Hematopoietic multipotent progenitor cell treated with erythropoietin and hydrocortisone succinate and interleukin-3 and kit ligand, for 15 days (in vitro differentiated cells): ENCODE results near the gene SNRNP25.

Experiments used
- DNase-seq: peaks from one replicate; pipeline ENCODE4 v3.0.0-alpha.2; 2015; ENCODE audit warnings: low spot score

The SNRNP25 gene

DNA sequence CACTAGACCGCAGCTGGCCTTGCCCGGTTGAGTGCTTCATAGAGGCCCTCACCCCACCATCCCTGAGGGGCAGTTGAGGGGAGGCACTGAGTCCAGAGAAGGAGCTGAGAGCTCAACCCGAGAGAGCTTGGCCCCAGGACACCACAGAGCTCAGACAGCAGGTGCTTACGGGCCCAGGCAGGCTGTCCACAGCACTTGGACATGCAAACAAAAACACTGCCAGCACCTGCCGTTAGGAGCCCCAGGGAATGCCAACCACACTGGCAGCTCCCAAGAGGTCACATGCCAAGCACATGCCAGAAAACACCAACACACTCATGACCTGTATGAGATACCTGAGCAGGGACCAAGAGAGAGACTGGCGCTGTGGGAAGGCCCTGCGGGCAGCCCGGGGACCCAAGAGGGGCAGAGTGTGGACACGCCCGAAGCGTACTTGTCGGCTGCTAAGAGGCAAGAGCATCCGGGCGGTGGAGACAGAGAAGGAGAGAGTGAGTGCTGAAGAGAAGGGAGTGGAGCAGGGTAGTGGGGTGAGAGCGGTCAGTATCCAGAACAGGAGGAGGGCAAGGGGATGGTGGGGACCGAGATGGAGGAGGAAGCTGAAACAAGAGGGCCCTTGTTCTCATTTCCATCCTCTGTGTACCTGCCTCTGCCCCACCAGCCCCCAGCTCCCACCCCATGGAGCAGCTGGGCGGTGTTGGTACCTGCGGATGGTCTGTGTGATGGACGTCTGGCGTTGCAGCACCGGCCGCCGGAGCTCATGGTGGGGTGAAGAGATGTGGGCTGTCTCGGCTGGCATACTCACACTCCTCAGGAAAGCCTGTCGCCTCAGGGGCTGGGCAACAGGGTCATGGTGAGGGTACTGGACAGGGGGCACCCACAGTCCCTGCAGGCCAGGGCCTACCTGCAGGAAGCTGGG is 10.6 kb downstream of the SNRNP25 start:
- DNase-seq = no peak

DNA sequence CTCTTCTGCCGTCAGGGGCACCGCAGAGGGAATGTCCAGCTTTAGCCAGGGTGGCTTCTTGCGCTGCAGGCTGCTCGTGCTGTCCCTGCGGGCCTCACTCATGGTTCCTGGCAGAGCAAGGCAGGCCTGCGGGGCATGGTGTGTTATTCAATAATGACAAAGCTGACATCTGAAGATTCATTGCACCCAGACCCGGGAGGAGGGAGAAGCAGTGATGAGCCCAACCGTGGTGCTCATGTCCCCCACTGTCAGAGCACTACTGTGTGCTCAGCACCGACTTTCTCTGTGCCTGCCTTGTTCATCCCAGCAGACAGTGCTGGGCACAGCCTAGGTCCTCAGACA is 11.3 kb downstream of the SNRNP25 start:
- no peak for DNase-seq

GRCh38 chr16:65745-66144 is 12.1 kb downstream of the SNRNP25 start:
- peak; percentile 90 for DNase-seq

- no peak for DNase-seq
Observed at GRCh38 chr16:66309-67182, 12.9 kb downstream of the SNRNP25 start.

GRCh38 chr16:67183-67791 is 13.7 kb downstream of the SNRNP25 start:
- DNase-seq = no peak

- no peak for DNase-seq
Observed at GRCh38 chr16:67884-68789, 14.5 kb downstream of the SNRNP25 start.

DNA sequence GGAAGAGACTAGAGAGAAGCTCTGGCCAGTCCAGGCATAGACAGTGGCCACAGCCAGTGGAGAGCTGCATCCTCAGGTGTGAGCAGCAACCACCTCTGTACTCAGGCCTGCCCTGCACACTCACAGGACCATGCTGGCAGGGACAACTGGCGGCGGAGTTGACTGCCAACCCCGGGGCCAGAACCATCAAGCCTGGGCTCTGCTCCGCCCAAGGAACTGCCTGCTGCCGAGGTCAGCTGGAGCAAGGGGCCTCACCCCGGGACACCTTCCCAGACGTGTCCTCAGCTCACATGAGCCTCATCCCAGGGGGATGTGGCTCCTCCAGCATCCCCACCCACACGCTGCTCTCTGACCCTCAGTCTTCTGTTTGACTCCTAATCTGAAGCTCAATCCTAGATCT is 15.6 kb downstream of the SNRNP25 start:
- DNase-seq = no peak

- no peak for DNase-seq
Observed at GRCh38 chr16:71210-71539, 17.5 kb downstream of the SNRNP25 start.

DNA sequence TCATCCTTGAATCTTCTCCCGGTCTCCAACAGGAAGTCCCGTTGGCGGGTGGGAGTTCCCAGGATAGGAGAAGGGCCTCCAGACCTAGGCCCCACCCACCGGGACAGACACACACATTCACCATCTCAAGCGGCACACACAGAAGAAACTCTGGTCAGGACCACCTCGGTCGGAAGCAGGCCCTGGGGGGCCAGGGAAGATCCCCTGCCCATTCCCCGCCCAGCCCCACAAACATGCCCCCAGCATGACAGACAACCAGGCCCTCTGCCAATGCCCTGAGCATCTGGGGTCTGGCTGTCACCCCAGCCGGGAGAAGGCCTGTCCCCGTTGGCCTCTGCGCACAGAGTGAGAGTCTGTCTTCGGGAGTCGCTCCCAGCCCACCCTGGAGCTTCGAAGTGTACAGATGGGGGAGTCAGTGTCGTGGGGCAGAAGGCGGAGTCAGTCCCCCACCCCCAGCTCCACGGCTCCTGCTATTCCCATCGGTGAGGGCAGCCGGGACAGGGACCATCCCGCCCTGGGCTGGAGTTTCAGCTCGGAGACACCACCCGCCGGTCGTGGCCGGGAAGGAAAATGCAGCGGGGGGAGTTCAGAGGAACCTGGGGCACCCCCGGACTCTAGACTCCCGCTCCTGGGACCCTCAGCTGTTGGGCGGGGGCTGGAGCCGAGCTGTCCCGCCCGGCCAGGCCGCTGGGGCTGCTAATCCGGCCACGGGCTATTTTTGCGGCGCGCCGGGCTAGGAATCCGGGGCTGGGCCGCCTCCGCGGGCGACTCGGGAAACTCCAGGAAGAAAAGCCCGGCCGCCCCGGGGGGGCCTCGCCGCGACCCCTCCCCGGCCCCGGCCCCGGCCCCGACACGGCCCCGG is 18.1 kb downstream of the SNRNP25 start:
- DNase-seq = no peak

DNA sequence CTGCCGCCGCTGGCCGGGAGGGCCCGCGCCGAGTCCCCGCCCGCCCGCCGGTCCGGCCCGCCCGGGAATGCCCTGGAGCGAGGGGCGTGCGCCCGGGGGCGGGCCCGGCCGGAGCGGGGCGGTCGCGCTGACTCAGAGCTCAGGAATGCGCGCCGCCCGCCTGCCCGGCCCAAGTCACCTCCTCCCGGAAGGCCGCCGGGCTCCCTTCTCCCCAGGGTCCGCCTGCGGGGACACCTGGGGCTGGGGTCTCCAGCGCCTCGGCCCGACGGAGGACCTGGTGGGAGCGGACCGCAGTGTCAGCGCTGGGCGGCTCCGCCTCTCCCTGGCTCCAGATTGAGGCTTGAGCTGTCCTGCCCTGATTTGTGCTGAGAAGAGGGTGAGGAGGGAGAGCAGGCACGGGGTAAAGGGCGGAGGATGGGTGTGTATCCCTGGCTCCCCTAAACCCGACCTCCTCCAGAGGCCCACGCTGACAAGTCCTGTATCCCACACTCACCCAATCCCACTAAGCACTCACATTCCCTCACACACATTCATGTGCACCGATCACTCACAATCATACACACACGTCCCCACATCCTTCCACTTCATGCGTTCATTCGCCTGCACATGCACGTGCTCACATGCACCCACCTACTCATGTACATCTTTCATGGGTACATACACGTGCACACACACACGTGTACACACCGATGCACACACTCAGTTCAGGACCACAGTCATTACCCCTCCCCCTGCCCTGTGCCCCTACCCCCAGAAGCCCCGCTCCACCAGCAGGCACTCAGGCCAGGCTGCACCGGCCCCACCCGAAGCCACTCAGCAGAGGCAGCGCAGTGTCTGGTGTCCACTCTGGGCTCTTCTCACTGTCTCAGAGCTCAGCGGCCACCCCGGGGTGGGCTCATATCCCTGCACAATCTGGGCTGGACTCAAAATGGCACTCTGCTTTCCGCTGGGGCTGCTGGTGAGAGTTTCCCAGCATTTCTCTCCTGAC is 19.2 kb downstream of the SNRNP25 start, which contains the start of gene RHBDF1:
TSS of gene RHBDF1 (minus strand) at position 71 of the 988 bp plus-strand sequence. CDS start 7,616 bp downstream, outside the sequence.
- no peak for DNase-seq

- no peak for DNase-seq
Observed at GRCh38 chr16:74051-74746, 20.6 kb downstream of the SNRNP25 start.

DNA sequence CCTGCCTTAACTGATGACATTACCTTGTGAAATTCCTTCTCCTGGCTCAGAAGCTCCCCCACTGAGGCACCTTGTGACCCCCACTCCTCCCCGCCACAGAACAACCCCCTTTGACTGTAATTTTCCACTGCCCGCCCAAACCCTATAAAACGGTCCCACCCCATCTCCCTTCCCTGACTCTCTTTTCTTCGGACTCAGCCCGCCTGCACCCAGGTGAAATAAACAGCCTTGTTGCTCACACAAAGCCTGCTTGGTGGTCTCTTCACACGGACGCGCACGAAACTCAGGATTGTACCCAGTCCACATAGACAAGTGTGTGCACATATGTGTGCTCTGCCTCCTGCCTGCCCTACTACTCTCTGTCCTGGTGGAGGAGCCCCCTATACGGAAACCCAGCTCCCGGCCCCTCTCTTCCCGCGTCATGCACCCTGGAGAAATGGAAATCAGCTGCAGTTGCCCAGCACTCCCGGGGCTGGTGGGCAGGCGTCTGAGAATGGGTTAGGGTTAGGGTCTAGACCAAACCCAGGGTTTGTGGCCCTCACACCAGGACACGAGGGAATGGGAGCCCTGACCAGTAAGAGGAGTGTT is 21.2 kb downstream of the SNRNP25 start:
- no peak for DNase-seq

- DNase-seq = no peak
Observed at GRCh38 chr16:75580-76501, 22.2 kb downstream of the SNRNP25 start.

DNA sequence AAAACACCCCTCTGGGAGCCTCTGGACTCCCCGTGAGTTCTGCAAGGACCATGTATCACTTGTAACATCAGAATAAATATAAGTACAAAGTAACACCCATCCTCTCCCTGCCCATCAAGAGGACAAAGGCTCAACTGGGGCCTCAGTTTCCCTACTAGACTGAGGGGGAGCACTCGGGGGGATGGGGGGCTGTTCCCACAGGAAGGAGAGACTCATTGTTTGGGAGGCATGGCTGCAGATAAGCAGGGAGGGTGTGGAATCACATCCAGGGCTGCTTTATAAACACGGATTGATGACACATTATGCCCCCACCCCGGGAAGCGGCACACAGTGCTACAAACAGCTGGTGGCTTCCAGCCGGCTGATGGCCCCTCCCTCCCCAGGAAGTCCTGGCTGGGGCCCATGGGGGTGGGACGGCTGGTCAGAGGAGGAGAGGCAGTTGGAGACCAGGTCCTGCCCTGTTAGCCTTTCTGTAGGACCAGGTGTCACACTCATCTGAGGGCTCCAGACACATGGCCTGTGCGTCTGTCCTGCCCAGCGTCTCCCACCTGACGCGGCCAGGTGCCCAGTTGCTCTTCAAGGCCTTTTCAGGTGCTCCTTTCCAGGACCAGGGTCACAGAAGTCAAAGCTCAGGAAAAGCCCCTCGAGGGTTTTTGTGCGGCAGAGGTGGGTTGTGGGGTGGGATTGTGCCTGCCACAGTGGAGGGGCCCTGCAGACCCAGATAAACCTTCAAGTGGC is 23.1 kb downstream of the SNRNP25 start:
- no peak for DNase-seq

DNA sequence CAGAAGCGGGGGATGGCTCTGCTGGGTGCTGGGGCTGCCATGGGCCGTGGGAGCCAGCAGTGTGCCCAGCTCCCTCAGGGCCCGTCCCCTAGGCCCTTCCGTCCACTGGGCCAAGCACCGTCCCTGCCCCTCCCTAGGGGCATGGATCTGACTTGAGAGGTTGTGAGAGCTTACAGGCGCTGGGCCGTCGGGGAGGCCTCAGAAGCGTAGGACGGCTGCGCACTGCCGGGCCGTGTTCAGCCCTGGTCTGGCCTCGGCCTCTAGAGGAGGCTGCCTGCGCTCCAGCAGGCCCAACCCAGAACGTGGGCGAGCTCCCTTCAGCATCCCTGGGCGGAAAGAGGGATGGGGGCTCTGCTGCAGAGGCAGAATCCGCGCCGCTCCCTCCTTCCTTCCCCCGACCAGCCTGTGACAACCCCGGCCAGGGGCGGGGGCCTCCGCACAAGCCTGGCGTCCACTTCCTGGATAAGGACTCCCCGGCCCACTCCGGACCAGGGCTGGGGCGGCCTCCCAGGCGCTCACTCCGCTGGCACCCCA is 23.7 kb downstream of the SNRNP25 start:
- no peak for DNase-seq

- peak; percentile 54 for DNase-seq
Observed at GRCh38 chr16:77807-78443, 24.3 kb downstream of the SNRNP25 start, which contains the start of gene MPG. Gene MPG, plus strand, starts transcription at chr16:78225. Its CDS starts 85 bp downstream, at chr16:78310.
